ENCODE measurements around the gene FTCD. TPM values are rescaled to one million over a fixed set of nuclear protein-coding genes. Genes with fewer than 3 reads are reported as not detected.

The FTCD gene
- total and polyA plus RNA-seq, 2 donors (not counting 3 experiments of a cell fraction or from before 2014, with no cell fraction given) = 0.06 to 1.2 TPM

GRCh38 chr21:46150073-46150472 is 5.3 kb downstream of the FTCD start:
- H3K36me3 ChIP-seq (ENCODE audit: control insufficient read depth in 2 of 2, extremely low read depth in 1 of 2, insufficient read depth in 2 of 2, low read length in 2 of 2) = no peaks in the 10 kb centered on the region
- no peak overlapping the region for H3K4me3 ChIP-seq (replicated peaks in 1 of 3; ENCODE audit: insufficient read depth in 1 of 3, low read depth in 1 of 3, low read length in 3 of 3)
- CTCF ChIA-PET = interaction anchor here (1.6 kb wide), 1 partner anchor 9 kb away, joined by 6 read pairs; no protein-coding TSS in a partner anchor
- H3K79me2 ChIP-seq (ENCODE audit: control insufficient read depth, insufficient read depth, low read length) = no peaks in the 10 kb centered on the region
- no peaks in the 10 kb centered on the region for H3K27me3 ChIP-seq (ENCODE audit: control insufficient read depth in 2 of 2, insufficient read depth in 2 of 2, low read length in 2 of 2)
- H3K9ac ChIP-seq (replicated peaks; ENCODE audit: extremely low read depth, insufficient read depth, low read length) = no peak overlapping the region
- no peaks in the 10 kb centered on the region for H3K4me1 ChIP-seq (ENCODE audit: control insufficient read depth, extremely low read depth, insufficient read depth, low read length)
- H3K9me3 ChIP-seq (replicated peaks; ENCODE audit: control insufficient read depth, insufficient read depth, low read length) = no peaks in the 10 kb centered on the region
- TF ChIP-seq EZH2 (IDR thresholded peaks at IDR 0.05; ENCODE audit: borderline replicate concordance, low read depth, low read length, severe bottlenecking) (no peak), JUN (IDR thresholded peaks at IDR 0.05; ENCODE audit: borderline replicate concordance, insufficient read depth, insufficient read length, low read depth) (no peak), FOS (IDR thresholded peaks at IDR 0.05; ENCODE audit: borderline replicate concordance, insufficient read depth, low read length) (no peak), POLR2AphosphoS5 (IDR thresholded peaks at IDR 0.05; ENCODE audit: insufficient read depth, low read depth, low read length) (no peak), MYC (IDR thresholded peaks at IDR 0.05; ENCODE audit: low read depth, low read length) (no peak)
- no peak overlapping the region for H3K27ac ChIP-seq (ENCODE audit: insufficient read depth, low read depth, low read length)
- H3K4me2 ChIP-seq (ENCODE audit: insufficient read depth, low read length) = no peak overlapping the region
- POLR2A ChIA-PET = no interaction called here
- H3K9me1 ChIP-seq (replicated peaks; ENCODE audit: control insufficient read depth, extremely low read depth, insufficient read depth, low read length) = no peaks in the 10 kb centered on the region
- FAIRE-seq (no peak), DNase-seq (ENCODE audit: low read depth, low spot score) (no peak)
- BruUV-seq (replicated peaks) = no TSS peak
- dilution Hi-C loops (cut with MboI; ENCODE audit: extremely low pct_ligation_motif_present, low sequenced_read_pairs) = no loop called here
- intact Hi-C loops (cut with micrococcal nuclease) = loop anchor here (5.0 kb wide), 1 partner anchor 37 kb away; no protein-coding TSS in a partner anchor
- H2AFZ ChIP-seq (ENCODE audit: low read depth, low read length) = no peak overlapping the region
- no peaks in the 10 kb centered on the region for H4K20me1 ChIP-seq (replicated peaks; ENCODE audit: control insufficient read depth, extremely low read depth, insufficient read depth, low read length)

GRCh38 chr21:46149205-46149901 is 6.0 kb downstream of the FTCD start:
- Histone ChIP-seq H3K9me3 (replicated peaks; ENCODE audit: control insufficient read depth, insufficient read depth, low read length) (no peaks in the 10 kb centered on the region), H3K9ac (replicated peaks; ENCODE audit: extremely low read depth, insufficient read depth, low read length) (no peak overlapping the region), H3K27me3 (ENCODE audit: control insufficient read depth in 2 of 2, insufficient read depth in 2 of 2, low read length in 2 of 2) (no peaks in the 10 kb centered on the region), H3K4me1 (ENCODE audit: control insufficient read depth, extremely low read depth, insufficient read depth, low read length) (no peaks in the 10 kb centered on the region), H4K20me1 (replicated peaks; ENCODE audit: control insufficient read depth, extremely low read depth, insufficient read depth, low read length) (no peaks in the 10 kb centered on the region), H3K4me2 (ENCODE audit: insufficient read depth, low read length) (no peak overlapping the region), H3K79me2 (ENCODE audit: control insufficient read depth, insufficient read depth, low read length) (no peaks in the 10 kb centered on the region), H3K36me3 (ENCODE audit: control insufficient read depth in 2 of 2, extremely low read depth in 1 of 2, insufficient read depth in 2 of 2, low read length in 2 of 2) (no peaks in the 10 kb centered on the region), H2AFZ (ENCODE audit: low read depth, low read length) (no peak overlapping the region), H3K27ac (ENCODE audit: insufficient read depth, low read depth, low read length) (no peak overlapping the region), H3K4me3 (replicated peaks in 1 of 3; ENCODE audit: insufficient read depth in 1 of 3, low read depth in 1 of 3, low read length in 3 of 3) (no peak overlapping the region), H3K9me1 (replicated peaks; ENCODE audit: control insufficient read depth, extremely low read depth, insufficient read depth, low read length) (no peaks in the 10 kb centered on the region)
- FAIRE-seq = no peak
- no peak for TF ChIP-seq POLR2A (IDR thresholded peaks at IDR 0.05; ENCODE audit: low read depth, low read length)
- TF ChIP-seq GATA2 (IDR thresholded peaks at IDR 0.05; ENCODE audit: insufficient read depth, insufficient read length, low read depth, low read length) = no peak
- TF ChIP-seq EZH2 (IDR thresholded peaks at IDR 0.05; ENCODE audit: borderline replicate concordance, low read depth, low read length, severe bottlenecking) = no peak
- no peak for TF ChIP-seq POLR2AphosphoS5 (IDR thresholded peaks at IDR 0.05; ENCODE audit: insufficient read depth, low read depth, low read length)
- TF ChIP-seq MYC (IDR thresholded peaks at IDR 0.05; ENCODE audit: low read depth, low read length) = no peak
- TF ChIP-seq CTCF (IDR thresholded peaks at IDR 0.05; ENCODE audit: extremely low read depth in 1 of 2, insufficient read depth in 1 of 2, low read depth in 1 of 2, low read length in 2 of 2) = no peak
- no peak for TF ChIP-seq MAX (IDR thresholded peaks at IDR 0.05; ENCODE audit: insufficient read depth, insufficient read length)
- no peak for TF ChIP-seq FOS (IDR thresholded peaks at IDR 0.05; ENCODE audit: borderline replicate concordance, insufficient read depth, low read length)
- TF ChIP-seq JUN (IDR thresholded peaks at IDR 0.05; ENCODE audit: borderline replicate concordance, insufficient read depth, insufficient read length, low read depth) = no peak
- CTCF ChIA-PET = interaction anchor here (1.6 kb wide), 1 partner anchor 9 kb away, joined by 6 read pairs; no protein-coding TSS in a partner anchor
- intact Hi-C loops (cut with micrococcal nuclease) = loop anchor here (5.0 kb wide), 1 partner anchor 78 kb away; the partner anchor contains the start of gene LSS
- POLR2A ChIA-PET = no interaction called here
- no peak for DNase-seq (ENCODE audit: low read depth, low spot score)
- dilution Hi-C loops (cut with MboI; ENCODE audit: extremely low pct_ligation_motif_present, low sequenced_read_pairs) = no loop called here
- BruUV-seq (replicated peaks) = no TSS peak

All from endothelial cell of umbilical vein (primary cell).